ENCODE measurements around the gene CD47.

CD47 gene

GRCh38 chr3:108090701-108091497 is at the start of gene CD47:
Gene CD47, minus strand, starts transcription at chr3:108091031. Its CDS starts 123 bp downstream, at chr3:108090908.
- H3K4me3 ChIP-seq (replicated peaks in 1 of 2; ENCODE audit: low read depth in 2 of 2, low read length in 2 of 2): peak within 1 kb of the TSS; percentile 79 to 81
- TF ChIP-seq CTCF (IDR thresholded peaks at IDR 0.05; ENCODE audit: low read depth, low read length): no peak
- DNase-seq (ENCODE audit: low read depth in 2 of 2): peak; percentile 87 to 93

GRCh38 chr3:108137460-108137814 is 46.6 kb upstream of the CD47 start:
- no peak overlapping the region for H3K4me3 ChIP-seq (replicated peaks in 1 of 2; ENCODE audit: low read depth in 2 of 2, low read length in 2 of 2)
- no peak for TF ChIP-seq CTCF (IDR thresholded peaks at IDR 0.05; ENCODE audit: low read depth, low read length)
- no peak for DNase-seq (ENCODE audit: low read depth in 2 of 2)

- H3K4me3 ChIP-seq (replicated peaks in 1 of 2; ENCODE audit: low read depth in 2 of 2, low read length in 2 of 2): no peak overlapping the region
- no peak for TF ChIP-seq CTCF (IDR thresholded peaks at IDR 0.05; ENCODE audit: low read depth, low read length)
- no peak for DNase-seq (ENCODE audit: low read depth in 2 of 2)
Observed at GRCh38 chr3:108136561-108137459, 46.0 kb upstream of the CD47 start.

- DNase-seq (ENCODE audit: low read depth in 2 of 2): no peak
- H3K4me3 ChIP-seq (replicated peaks in 1 of 2; ENCODE audit: low read depth in 2 of 2, low read length in 2 of 2): no peak overlapping the region
- TF ChIP-seq CTCF (IDR thresholded peaks at IDR 0.05; ENCODE audit: low read depth, low read length): no peak
Observed at GRCh38 chr3:108134555-108134880, 43.7 kb upstream of the CD47 start.

- no peak for DNase-seq (ENCODE audit: low read depth in 2 of 2)
- no peak overlapping the region for H3K4me3 ChIP-seq (replicated peaks in 1 of 2; ENCODE audit: low read depth in 2 of 2, low read length in 2 of 2)
- no peak for TF ChIP-seq CTCF (IDR thresholded peaks at IDR 0.05; ENCODE audit: low read depth, low read length)
Observed at GRCh38 chr3:108133858-108134554, 43.2 kb upstream of the CD47 start.

GRCh38 chr3:108133048-108133369 is 42.2 kb upstream of the CD47 start:
- H3K4me3 ChIP-seq (replicated peaks in 1 of 2; ENCODE audit: low read depth in 2 of 2, low read length in 2 of 2): no peak overlapping the region
- no peak for DNase-seq (ENCODE audit: low read depth in 2 of 2)
- no peak for TF ChIP-seq CTCF (IDR thresholded peaks at IDR 0.05; ENCODE audit: low read depth, low read length)

Measured in cardiac fibroblast (primary cell).